Tongue (tissue), 2 donors: ENCODE measurements around the gene PSORS1C1. TPM values are rescaled to one million over a fixed set of nuclear protein-coding genes. Genes with fewer than 3 reads are reported as not detected.
"Not testable (repeated sequence)": the region's sequence is repeated elsewhere in the genome, so short reads cannot be mapped to it uniquely, and the experiment has no call there.

Experiments used
- DNase-seq: peaks from one replicate; pipeline ENCODE4 v3.0.0-alpha.2; 2015
- total RNA-seq: library from RNA; depleted of rRNA; stranded (reverse); fragments of >200 nt; gene quantifications from one replicate; pipeline ENCODE4 v1.2.3, GENCODE V29; 2014

The PSORS1C1 gene
- total RNA-seq, 1 donor from 2014 or later: 0.41 TPM

GRCh38 chr6:31158863-31159855 is 44.6 kb downstream of the PSORS1C1 start:
- DNase-seq: peak; percentile 7

GRCh38 chr6:31161216-31162126 is 46.9 kb downstream of the PSORS1C1 start:
- no peak for DNase-seq

DNA sequence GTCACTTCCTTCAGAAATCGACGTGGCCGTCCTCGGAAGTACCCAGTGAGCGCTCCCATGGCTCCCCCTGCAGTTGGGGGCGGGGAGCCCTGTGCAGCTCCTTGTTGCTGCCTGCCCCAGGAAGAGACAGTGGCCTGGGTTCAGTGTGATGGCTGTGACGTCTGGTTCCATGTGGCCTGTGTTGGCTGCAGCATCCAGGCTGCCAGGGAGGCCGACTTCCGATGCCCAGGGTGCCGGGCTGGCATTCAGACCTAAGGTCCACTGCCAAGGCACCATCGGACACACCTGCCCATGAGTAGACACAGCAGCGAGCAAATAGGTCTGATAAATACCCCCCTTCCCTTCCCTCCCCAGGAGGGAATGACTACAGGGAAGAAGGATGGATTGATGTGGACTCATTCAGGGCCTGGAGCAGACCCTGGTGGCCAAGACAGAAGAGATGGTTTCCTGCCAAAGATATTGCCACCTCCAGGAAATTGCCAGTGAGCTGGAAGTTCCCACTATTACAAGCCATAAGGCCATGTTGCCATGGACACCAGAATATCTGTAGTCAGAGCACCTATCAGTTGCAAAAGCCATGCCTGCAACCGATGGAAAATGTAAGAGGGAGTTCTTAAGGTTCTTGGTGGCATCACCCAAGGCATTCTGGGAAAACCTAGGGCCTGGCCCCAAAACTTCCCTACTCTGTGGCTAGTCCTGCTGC is 48.0 kb downstream of the PSORS1C1 start:
- DNase-seq: no peak

DNA sequence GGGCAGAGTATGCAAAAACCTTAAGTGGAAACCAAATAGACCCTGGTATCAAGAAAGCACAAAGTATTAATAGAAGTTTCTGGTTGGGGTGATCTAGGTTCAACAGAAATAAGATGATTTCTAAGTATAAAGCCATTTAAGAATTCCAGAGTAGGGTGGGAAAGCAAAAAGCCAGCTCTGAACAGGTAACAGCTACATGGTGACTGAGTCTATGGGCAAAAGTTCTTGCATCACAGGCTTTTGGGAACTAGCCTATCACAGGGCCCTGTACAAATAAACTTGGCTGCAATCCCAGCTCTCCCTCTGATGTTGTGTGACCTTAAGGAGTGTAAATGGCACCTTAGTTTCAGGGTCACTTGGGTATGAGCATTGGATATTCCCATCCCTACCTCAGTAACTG is 49.3 kb downstream of the PSORS1C1 start:
- DNase-seq: no peak

GRCh38 chr6:31164475-31165063 is 50.0 kb downstream of the PSORS1C1 start:
- not testable (repeated sequence) for DNase-seq

GRCh38 chr6:31165064-31165832 is 50.6 kb downstream of the PSORS1C1 start:
- not testable (repeated sequence) for DNase-seq

- DNase-seq: no peak
Measured at GRCh38 chr6:31165986-31166385, 51.4 kb downstream of the PSORS1C1 start.

DNA sequence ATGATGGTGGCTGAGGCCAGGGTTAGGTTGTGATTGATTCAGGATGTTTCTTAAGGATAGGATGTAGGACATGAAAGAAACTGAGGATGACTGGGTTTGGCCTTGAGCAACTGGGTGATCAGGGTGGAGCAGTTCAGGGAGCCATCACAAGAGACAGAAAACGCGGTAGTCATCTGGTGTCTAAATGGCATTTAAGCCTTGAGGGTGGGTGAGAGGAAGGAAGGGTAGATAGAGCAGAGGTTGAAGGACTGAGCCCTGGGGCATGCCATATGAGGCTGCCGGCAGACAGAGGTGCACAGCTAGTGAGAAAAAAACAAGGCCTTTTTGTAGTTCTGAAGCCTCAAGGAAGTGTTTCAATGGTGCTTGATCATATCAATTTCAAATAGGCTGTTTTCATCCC is 54.0 kb downstream of the PSORS1C1 start:
- no peak for DNase-seq

DNA sequence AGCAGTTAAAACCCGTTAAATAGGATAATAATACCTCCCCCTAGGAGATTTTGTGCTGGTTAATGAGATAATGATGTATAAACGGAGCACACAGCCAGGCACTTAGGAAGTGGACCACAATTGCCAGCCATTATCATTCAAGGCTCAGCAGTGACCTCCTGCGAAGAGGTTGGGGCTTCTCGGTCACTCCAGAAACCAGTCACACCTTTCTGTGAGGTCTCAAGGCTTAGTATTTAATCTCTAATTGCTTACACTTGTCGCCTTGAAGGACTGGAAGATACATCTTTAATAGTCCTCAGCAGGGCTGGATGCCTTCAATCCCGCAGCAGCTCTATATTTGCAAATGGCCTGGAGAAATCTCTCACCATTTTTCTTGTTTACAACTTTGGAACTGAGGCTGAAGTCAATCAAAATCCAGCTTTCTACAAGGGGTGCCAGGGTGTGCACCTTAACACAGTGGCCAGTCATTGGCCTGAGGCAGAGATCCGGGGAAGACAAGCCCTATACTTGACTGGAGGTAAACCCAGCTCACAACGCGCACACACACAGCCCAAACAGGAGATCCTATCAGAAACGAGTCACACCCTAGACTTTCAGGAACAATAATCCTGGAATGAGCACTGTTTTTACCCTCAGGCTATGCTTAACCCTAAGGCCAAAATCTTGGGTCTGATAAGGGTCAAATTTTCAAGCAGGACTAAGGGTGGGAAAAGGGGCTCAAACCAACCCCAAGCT is 54.7 kb downstream of the PSORS1C1 start:
- DNase-seq: no peak

DNA sequence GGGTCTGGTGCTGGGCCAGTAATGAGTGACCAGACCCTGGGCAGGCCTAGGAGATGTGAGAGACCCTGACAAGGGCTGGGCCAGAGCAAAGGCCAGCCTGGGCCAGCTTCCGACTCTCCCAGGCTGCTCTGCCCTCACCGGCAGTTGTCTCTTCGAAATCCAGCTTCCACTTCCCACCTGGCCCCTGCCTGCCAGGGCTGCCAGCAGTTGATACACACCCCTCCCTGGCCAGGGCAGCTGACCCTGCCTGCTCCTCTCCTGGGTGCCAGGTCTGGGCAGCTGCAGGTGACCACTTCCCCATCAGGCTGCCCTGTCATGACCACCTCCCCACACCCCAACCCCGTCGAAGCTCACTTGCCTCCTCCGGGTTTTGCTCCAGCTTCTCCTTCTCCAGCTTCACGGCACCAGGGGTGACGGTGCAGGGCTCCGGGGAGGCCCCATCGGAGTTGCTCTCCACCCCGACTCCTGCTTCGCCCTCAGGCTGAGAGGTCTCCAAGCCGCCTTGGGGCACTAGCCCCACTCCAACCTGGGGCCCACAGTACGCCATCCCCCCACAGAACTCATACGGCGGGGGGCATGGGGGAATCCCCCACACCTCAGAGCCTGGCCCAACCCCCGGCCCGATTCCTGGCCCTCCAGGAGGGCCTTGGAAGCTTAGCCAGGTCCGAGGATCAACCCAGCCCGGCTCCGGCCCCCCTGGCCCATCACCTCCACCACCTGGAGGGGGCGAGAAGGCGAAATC is 55.4 kb downstream of the PSORS1C1 start:
- DNase-seq: not testable (repeated sequence)

DNA sequence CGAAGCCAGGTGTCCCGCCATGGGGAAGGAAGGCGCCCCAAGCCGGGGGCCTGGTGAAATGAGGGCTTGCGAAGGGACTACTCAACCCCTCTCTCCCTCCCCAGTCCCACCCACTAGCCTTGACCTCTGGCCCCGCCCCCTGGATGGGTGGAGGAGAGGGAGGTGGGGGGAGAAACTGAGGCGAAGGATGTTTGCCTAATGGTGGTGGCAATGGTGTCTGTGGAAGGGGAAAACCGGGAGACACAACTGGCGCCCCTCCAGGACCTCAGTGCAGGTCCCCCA is 55.9 kb downstream of the PSORS1C1 start, which contains the start of gene POU5F1:
TSS of gene POU5F1 (minus strand) at position 83 of the 282 bp plus-strand sequence. CDS start at position 21, 62 bp downstream.
- DNase-seq: no peak

DNA sequence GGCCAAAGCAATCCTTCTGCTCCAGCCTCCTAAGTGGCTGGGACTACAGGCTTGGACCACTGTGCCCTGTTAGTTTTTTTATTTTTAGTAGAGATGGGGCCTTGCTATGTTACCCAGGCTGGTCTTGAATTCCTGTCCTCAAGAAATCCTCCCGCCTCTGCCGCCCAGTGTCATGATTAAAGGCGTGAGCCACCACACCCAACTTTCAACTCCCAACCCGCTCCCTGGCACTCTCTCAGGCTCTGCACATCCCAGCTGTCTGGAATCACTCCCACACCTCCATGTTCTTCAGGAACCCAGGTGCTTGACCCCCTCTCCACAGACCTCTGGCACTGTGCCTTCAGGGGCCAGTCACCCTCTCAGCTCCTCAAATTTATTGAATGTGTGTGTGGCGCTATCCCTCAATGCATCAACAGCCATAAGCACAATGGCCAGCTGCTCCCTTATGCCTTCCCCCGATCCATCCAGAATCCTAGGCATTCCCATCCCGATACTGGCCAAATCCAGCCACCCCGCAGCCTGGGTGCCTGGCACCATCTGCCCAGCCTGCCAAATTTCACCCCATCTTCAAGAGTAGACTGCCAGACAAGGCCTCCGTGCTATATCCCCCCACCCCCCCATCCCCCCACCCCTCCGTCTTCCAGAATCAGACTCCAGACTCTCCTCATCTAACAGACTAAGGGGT is 56.5 kb downstream of the PSORS1C1 start:
- no peak for DNase-seq

DNA sequence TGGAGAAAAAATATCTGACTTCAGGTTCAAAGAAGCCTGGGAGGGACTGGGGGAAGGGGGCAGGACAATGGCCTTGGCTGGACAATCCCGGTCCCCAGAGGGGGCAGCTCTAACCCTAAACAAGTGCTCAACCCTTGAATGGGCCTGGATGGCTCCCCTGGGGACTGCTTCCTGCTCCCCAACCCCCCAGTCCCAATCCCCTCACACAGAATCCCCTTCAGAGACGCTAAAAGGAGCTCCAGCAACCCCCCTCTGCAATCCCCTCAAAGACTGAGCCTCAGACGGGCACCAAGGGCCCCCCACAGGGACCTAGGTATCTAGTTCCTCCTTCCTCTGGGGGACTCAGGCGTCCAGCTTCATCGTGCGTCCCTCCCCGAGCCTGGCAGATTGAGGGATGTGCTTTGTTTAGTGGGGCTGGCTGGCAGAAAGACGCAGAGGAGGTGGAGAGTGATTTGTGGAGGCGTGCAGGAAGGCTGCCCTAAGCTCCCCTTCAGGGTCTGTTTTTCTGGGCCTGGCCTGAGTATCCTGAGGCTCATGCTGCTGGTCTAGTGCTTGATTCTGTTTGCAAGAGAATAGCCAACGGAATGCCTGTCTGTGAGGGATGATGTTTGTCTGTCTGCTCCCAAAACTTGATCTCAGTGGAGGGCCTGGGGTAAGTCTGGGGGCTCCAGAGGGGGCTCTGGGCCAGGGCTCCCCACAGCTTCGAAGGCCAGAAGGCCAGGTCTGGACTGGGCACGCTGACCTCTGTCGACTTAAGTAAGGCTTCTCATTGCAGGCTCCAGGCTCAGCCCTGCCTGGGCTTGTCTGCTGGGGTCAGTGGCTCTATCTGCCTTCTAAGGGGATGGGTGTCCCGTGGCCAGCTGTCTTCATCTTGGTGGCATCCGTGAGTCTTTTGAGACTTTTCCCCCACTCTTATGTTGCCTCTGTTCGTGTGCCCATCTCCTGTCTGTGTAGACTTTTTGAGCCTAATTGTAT is 57.6 kb downstream of the PSORS1C1 start:
- no peak for DNase-seq

- no peak for DNase-seq
Measured at GRCh38 chr6:31172973-31173384, 58.4 kb downstream of the PSORS1C1 start.

GRCh38 chr6:31173406-31173805 is 58.8 kb downstream of the PSORS1C1 start:
- no peak for DNase-seq

GRCh38 chr6:31174378-31174777 is 59.8 kb downstream of the PSORS1C1 start:
- DNase-seq: no peak

DNA sequence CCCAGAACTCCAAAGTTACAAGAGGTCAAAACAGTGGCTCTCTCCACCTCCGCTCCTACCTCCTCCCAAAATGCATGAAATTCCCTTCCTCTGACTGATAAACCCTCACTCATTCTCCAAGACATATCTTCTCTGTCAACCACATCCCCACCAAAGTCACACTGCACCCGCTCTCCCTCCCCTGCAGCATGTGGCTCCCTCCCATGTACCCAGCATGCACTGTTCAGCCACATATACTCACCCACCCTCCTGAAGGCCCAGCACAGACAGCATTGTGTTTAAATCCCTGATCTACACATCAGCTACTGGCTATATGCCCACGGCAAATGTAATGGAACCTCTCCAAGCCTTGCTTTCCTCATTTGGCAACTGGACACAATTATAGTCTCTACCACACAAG is 61.4 kb downstream of the PSORS1C1 start:
- DNase-seq: peak; percentile 74
